Measurements from ENCODE around the gene GLB1L2. TPM values are rescaled to one million over a fixed set of nuclear protein-coding genes. Genes with fewer than 3 reads are reported as not detected.
A peak's percentile ranks its signal among the peaks of the same experiment; 100 is the strongest.

The GLB1L2 gene
- total and polyA plus RNA-seq, 8 donors, result 4.1 to 11.9 (median 5.1) TPM

GRCh38 chr11:134409552-134410429, 78.0 kb downstream of the GLB1L2 start:
- no peak for DNase-seq
- peaks cover 28 to 90% of the 10 kb centered on the region in 2 donors for H3K27me3 ChIP-seq
- intact Hi-C loops (cut with DNase I), result no loop called here
- no peak for TF ChIP-seq CTCF (IDR thresholded peaks at IDR 0.05)
- no peak for ATAC-seq
- H3K36me3 ChIP-seq, result no peaks in the 10 kb centered on the region
- H3K4me1 ChIP-seq, result no peaks in the 10 kb centered on the region
- H3K27ac ChIP-seq, result no peak overlapping the region
- no peak overlapping the region for H3K4me3 ChIP-seq
- H3K9me3 ChIP-seq, result no peaks in the 10 kb centered on the region

GRCh38 chr11:134410766-134411165, 79.0 kb downstream of the GLB1L2 start:
- H3K4me1 ChIP-seq, result no peaks in the 10 kb centered on the region
- H3K9me3 ChIP-seq, result no peaks in the 10 kb centered on the region
- intact Hi-C loops (cut with DNase I), result no loop called here
- no peak overlapping the region for H3K4me3 ChIP-seq
- DNase-seq, result no peak
- H3K36me3 ChIP-seq, result no peaks in the 10 kb centered on the region
- TF ChIP-seq CTCF (IDR thresholded peaks at IDR 0.05), result no peak
- H3K27ac ChIP-seq, result no peak overlapping the region
- no peak for ATAC-seq
- H3K27me3 ChIP-seq, result peaks cover 28 to 90% of the 10 kb centered on the region in 2 donors

GRCh38 chr11:134412203-134413042, 80.6 kb downstream of the GLB1L2 start, which contains the start of gene B3GAT1:
Gene B3GAT1, minus strand, starts transcription at chr11:134412242. Its CDS starts 24,583 bp downstream, at chr11:134387659.
- TF ChIP-seq CTCF (IDR thresholded peaks at IDR 0.05), result no peak
- intact Hi-C loops (cut with DNase I), result no loop called here
- DNase-seq, result peak in 1 of 4 donors; percentile 19
- ATAC-seq, result no peak
- Histone ChIP-seq H3K36me3 (no peaks in the 10 kb centered on the region), H3K27ac (no peak within 1 kb of the TSS), H3K9me3 (no peaks in the 10 kb centered on the region), H3K27me3 (peaks cover 28 to 90% of the 10 kb centered on the region in 2 donors), H3K4me3 (peak within 1 kb of the TSS in 1 of 2 donors; percentile 31), H3K4me1 (no peaks in the 10 kb centered on the region)

GRCh38 chr11:134413043-134413825, 81.4 kb downstream of the GLB1L2 start:
- H3K27me3 ChIP-seq, result peaks cover 28 to 93% of the 10 kb centered on the region in 2 donors
- no peak for TF ChIP-seq CTCF (IDR thresholded peaks at IDR 0.05)
- H3K9me3 ChIP-seq, result no peaks in the 10 kb centered on the region
- H3K4me1 ChIP-seq, result no peaks in the 10 kb centered on the region
- H3K27ac ChIP-seq, result no peak overlapping the region
- H3K4me3 ChIP-seq, result no peak overlapping the region
- intact Hi-C loops (cut with DNase I), result no loop called here
- ATAC-seq (no peak), DNase-seq (no peak)
- H3K36me3 ChIP-seq, result no peaks in the 10 kb centered on the region
